GM06990 (cell line): ENCODE measurements around the gene TTLL12.

Experiments used
- DNase-seq: peaks from one replicate; pipeline ENCODE4 v3.0.0-alpha.2; 2011; ENCODE audit not compliant: insufficient read length; ENCODE audit errors: extremely low read depth
- H3K27me3 ChIP-seq: replicated peaks from 2 replicates; pipeline ENCODE4 v1.6.0; 2011; ENCODE audit warnings: low read length; ENCODE audit not compliant: control insufficient read depth, insufficient read depth
- H3K36me3 ChIP-seq: 2 replicates; pipeline ENCODE4 v1.5.1; 2011; ENCODE audit warnings: low read length; ENCODE audit not compliant: control insufficient read depth, insufficient read depth
- H3K4me3 ChIP-seq: replicated peaks from 2 replicates; pipeline ENCODE4 v1.5.1; 2011; ENCODE audit warnings: low read depth, mild to moderate bottlenecking, control low read depth, low read length
- TF ChIP-seq, protein P1 (sequence below): IDR thresholded peaks from 2 replicates; pipeline ENCODE4 v1.5.1; 2011; ENCODE audit warnings: low read length, control low read depth, mild to moderate bottlenecking, inconsistent platforms; ENCODE audit not compliant: insufficient read depth, poor library complexity, severe bottlenecking

The TTLL12 gene

GRCh38 chr22:43226377-43227238 is 39.7 kb upstream of the TTLL12 start:
- Histone ChIP-seq H3K27me3 (no peaks in the 10 kb centered on the region; the same call in 1 of the 2 replicates), H3K36me3 (no peaks in the 10 kb centered on the region), H3K4me3 (no peak overlapping the region)
- DNase-seq, result no peak
- TF ChIP-seq, protein P1, sequence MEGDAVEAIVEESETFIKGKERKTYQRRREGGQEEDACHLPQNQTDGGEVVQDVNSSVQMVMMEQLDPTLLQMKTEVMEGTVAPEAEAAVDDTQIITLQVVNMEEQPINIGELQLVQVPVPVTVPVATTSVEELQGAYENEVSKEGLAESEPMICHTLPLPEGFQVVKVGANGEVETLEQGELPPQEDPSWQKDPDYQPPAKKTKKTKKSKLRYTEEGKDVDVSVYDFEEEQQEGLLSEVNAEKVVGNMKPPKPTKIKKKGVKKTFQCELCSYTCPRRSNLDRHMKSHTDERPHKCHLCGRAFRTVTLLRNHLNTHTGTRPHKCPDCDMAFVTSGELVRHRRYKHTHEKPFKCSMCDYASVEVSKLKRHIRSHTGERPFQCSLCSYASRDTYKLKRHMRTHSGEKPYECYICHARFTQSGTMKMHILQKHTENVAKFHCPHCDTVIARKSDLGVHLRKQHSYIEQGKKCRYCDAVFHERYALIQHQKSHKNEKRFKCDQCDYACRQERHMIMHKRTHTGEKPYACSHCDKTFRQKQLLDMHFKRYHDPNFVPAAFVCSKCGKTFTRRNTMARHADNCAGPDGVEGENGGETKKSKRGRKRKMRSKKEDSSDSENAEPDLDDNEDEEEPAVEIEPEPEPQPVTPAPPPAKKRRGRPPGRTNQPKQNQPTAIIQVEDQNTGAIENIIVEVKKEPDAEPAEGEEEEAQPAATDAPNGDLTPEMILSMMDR, result no peak

- Histone ChIP-seq H3K4me3 (no peak overlapping the region), H3K36me3 (no peaks in the 10 kb centered on the region), H3K27me3 (peaks cover 2% of the 10 kb centered on the region; the same call in 1 of the 2 replicates)
- TF ChIP-seq, protein P1, result no peak
- no peak for DNase-seq
Observed at GRCh38 chr22:43225609-43226008, 38.7 kb upstream of the TTLL12 start.

DNA sequence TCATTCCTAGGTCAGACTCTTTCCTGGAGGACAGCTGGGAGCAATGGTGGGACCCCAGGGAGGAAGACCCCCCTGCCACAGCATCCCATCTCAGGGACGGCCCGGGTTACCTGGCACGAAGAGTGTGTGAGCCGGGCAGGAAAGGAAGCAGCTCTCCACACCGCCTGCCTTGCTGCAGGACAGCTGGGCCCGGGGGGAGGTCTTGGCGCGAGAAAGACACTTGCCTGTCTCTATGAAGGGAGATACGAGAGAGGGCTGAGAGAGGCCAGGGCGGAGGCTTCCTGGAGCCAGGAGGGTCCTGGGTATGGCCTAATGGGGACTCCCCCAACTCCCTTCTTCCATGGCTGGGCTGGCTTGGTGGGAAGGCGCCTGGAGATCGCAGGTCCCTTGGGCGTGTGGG is 36.1 kb upstream of the TTLL12 start:
- H3K4me3 ChIP-seq, result no peak overlapping the region
- DNase-seq, result no peak
- no peaks in the 10 kb centered on the region for H3K36me3 ChIP-seq
- TF ChIP-seq, protein P1, result no peak
- H3K27me3 ChIP-seq, result peaks cover 3% of the 10 kb centered on the region; the same call in 1 of the 2 replicates

DNA sequence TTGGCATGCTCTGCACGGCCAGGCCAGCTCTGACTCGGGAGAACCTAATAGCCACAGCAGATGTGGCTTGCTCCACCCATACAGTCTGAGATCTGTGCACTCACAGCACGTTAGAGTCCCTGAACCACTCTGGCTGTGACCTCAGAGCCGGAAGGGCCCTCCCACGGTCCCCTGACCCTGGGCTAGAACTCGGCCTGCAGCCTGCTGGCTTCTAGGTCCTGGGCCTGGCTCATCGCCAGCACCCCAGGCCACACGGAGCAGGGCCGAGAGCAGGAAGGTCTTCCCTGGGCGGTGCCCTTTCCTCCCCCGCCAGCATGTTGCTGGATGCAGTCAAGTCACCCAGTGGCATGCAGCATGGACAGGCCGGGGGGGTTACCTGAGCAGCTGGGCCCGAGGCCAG is 35.3 kb upstream of the TTLL12 start:
- Histone ChIP-seq H3K4me3 (no peak overlapping the region), H3K27me3 (peaks cover 3% of the 10 kb centered on the region; the same call in 1 of the 2 replicates), H3K36me3 (no peaks in the 10 kb centered on the region)
- DNase-seq, result no peak
- TF ChIP-seq, protein P1, result no peak

- Histone ChIP-seq H3K27me3 (peaks cover 3% of the 10 kb centered on the region; the same call in 1 of the 2 replicates), H3K36me3 (no peaks in the 10 kb centered on the region), H3K4me3 (no peak overlapping the region)
- no peak for DNase-seq
- TF ChIP-seq, protein P1, result no peak
Observed at GRCh38 chr22:43220625-43221380, 33.9 kb upstream of the TTLL12 start.
